Right lobe of liver (tissue), 6 donors: ENCODE results near the gene LDLRAD4. TPM values are rescaled to one million over a fixed set of nuclear protein-coding genes. Genes with fewer than 3 reads are reported as not detected.

Experiments
- ATAC-seq, 4 donors: fragments of 200-7000 bp; cut with Tn5 transposase; one replicate each; pipeline ENCODE4 v1.9.1; 2020; ENCODE audit warnings: mild to moderate bottlenecking in 4 of 4, moderate library complexity in 4 of 4
- DNase-seq, 3 donors: peaks; one replicate each; pipeline ENCODE4 v3.0.0-alpha.2; 2020
- H3K27ac ChIP-seq, 3 donors: fragments of 200-600 bp; one replicate each; pipeline ENCODE4 v1.8.0; 2022
- H3K27me3 ChIP-seq, 2 donors: fragments of 200-600 bp; one replicate each; pipeline ENCODE4 v1.8.0; 2022
- H3K36me3 ChIP-seq, 4 donors: fragments of 200-600 bp; sonication (generic) in 1 of 4; one replicate each; pipeline versions ENCODE4 v1.5.1 to v1.8.0; 2017 to 2022; ENCODE audit warnings: control low read depth in 1 of 4
- H3K4me1 ChIP-seq, 4 donors: fragments of 200-600 bp; sonication (generic) in 1 of 4; one replicate each; pipeline versions ENCODE4 v1.5.1 to v1.8.0; 2017 to 2022; ENCODE audit warnings: control low read depth in 1 of 4
- H3K4me3 ChIP-seq, 3 donors: fragments of 200-600 bp; one replicate each; pipeline ENCODE4 v1.8.0; 2022
- H3K9me3 ChIP-seq, 4 donors: fragments of 200-600 bp; sonication (generic) in 1 of 4; one replicate each; pipeline versions ENCODE4 v1.5.1 to v1.8.0; 2017 to 2022; ENCODE audit warnings: control low read depth in 1 of 4
- CTCF ChIP-seq, 4 donors: fragments of 200-600 bp in 3 of 4; fragments of 450-650 bp in 1 of 4; IDR thresholded peaks; one replicate each; pipeline versions ENCODE4 v1.5.1 to v1.8.0; 2016 to 2022; ENCODE audit warnings: antibody characterized with exemption in 4 of 4, mild to moderate bottlenecking in 2 of 4
- POLR2A ChIP-seq: fragments of 450-650 bp; IDR thresholded peaks from one replicate; pipeline ENCODE4 v1.6.1; 2017; ENCODE audit warnings: antibody characterized with exemption, mild to moderate bottlenecking
- WGBS: methylation state at CpG from one replicate; pipeline ENCODE4 v1.1.6; 2018; ENCODE audit warnings: low coverage, low lambda C conversion rate; ENCODE audit not compliant: insufficient coverage; ENCODE audit errors: missing lambda C conversion rate; 5-methylcytosine and 5-hydroxymethylcytosine counted together
- intact Hi-C, 2 donors: fragments of 100-400 bp; cut with DNase I; formaldehyde crosslinking; loops; one replicate each; pipeline versions ENCODE4 v1.11.2 to v1.14.1; 2022
- total RNA-seq, 6 experiments: library from RNA; depleted of rRNA in 2 of 6; stranded (reverse); fragments of >200 nt in 2 of 6; fragmentation: NEBNext Ultra II Directional in 3 of 6; extraction: Animal tissue kit (Norgen Biotek cat#: 25700) in 3 of 6; gene quantifications; one replicate each; pipeline versions ENCODE4 v1.1.0 to v1.2.4, GENCODE V29; 2016 to 2023
- donor health status: DM: no; HTN: yes; CAD: no.
- donor health status: DM: no; HTN: no; CAD: no.
- donor health status: DM: no; HTN: no; CAD: no.
- donor health status: DM: no; HTN: yes; CAD: no.
- donor health status: DM: no; HTN: yes; CAD: no.

LDLRAD4 gene
- total RNA-seq, 6 experiments from 2014 or later: 10.6 to 66.4 (median 18.7) TPM

- Histone ChIP-seq H3K4me3 (no peak overlapping the region), H3K36me3 (no peaks in the 10 kb centered on the region), H3K4me1 (peaks cover 0 to 13% (median 5%) of the 10 kb centered on the region in 4 donors), H3K9me3 (no peaks in the 10 kb centered on the region), H3K27ac (no peak overlapping the region), H3K27me3 (no peaks in the 10 kb centered on the region)
- no peak for TF ChIP-seq CTCF (IDR thresholded peaks at IDR 0.05)
- TF ChIP-seq POLR2A: no peak
- DNase-seq (no peak), ATAC-seq (no peak)
- WGBS: 96% methylated on average over 2 of the region's 2 CpGs
- intact Hi-C loops: no loop called here
These were observed 292.0 kb downstream of the LDLRAD4 start for GRCh38 chr18:13510594-13510993.

GRCh38 chr18:13511961-13512577 lies 293.5 kb downstream of the LDLRAD4 start:
- H3K27ac ChIP-seq: no peak overlapping the region
- no peaks in the 10 kb centered on the region for H3K27me3 ChIP-seq
- TF ChIP-seq POLR2A: no peak
- TF ChIP-seq CTCF (IDR thresholded peaks at IDR 0.05): no peak
- 69% methylated on average over 5 of the region's 6 CpGs for WGBS
- ATAC-seq (no peak), DNase-seq (no peak)
- H3K9me3 ChIP-seq: no peaks in the 10 kb centered on the region
- H3K4me3 ChIP-seq: no peak overlapping the region
- peaks cover 0 to 13% (median 5%) of the 10 kb centered on the region in 4 donors for H3K4me1 ChIP-seq
- intact Hi-C loops: no loop called here
- H3K36me3 ChIP-seq: no peaks in the 10 kb centered on the region

GRCh38 chr18:13513021-13513420 lies 294.5 kb downstream of the LDLRAD4 start:
- peak; percentile 75 to 82 (median 81) for DNase-seq
- H3K27me3 ChIP-seq: no peaks in the 10 kb centered on the region
- ATAC-seq: peak; percentile 98 to 100 (median 100)
- TF ChIP-seq POLR2A (no peak), CTCF (IDR thresholded peaks at IDR 0.05) (no peak)
- peaks cover 0 to 13% (median 5%) of the 10 kb centered on the region in 4 donors for H3K4me1 ChIP-seq
- H3K9me3 ChIP-seq: no peaks in the 10 kb centered on the region
- intact Hi-C loops: no loop called here
- H3K27ac ChIP-seq: no peak overlapping the region
- no peak overlapping the region for H3K4me3 ChIP-seq
- 11% methylated on average over 4 of the region's 4 CpGs for WGBS
- H3K36me3 ChIP-seq: no peaks in the 10 kb centered on the region

GRCh38 chr18:13513481-13513880 lies 294.9 kb downstream of the LDLRAD4 start:
- intact Hi-C loops: no loop called here
- ATAC-seq: no peak
- TF ChIP-seq CTCF (IDR thresholded peaks at IDR 0.05) (no peak), POLR2A (no peak)
- Histone ChIP-seq H3K4me1 (peaks cover 0 to 13% (median 5%) of the 10 kb centered on the region in 4 donors), H3K9me3 (no peaks in the 10 kb centered on the region), H3K27ac (no peak overlapping the region), H3K27me3 (no peaks in the 10 kb centered on the region), H3K36me3 (no peaks in the 10 kb centered on the region), H3K4me3 (no peak overlapping the region)
- 89% methylated on average over 5 of the region's 5 CpGs for WGBS
- DNase-seq: no peak
